H1 (cell line): ENCODE measurements around the gene EPN3. TPM values are rescaled to one million over a fixed set of nuclear protein-coding genes. Genes with fewer than 3 reads are reported as not detected.

ENCODE experiments used
- CTCF ChIA-PET: fragments of 300-600 bp; sonication (Branson Sonifier 250); formaldehyde crosslinking; loops from one replicate; lab custom pipeline; 2021; ENCODE audit not compliant: partially characterized antibody; lab: Charles Lee
- POLR2A ChIA-PET: fragments of 300-600 bp; sonication (Branson Sonifier 250); formaldehyde crosslinking; loops from one replicate; lab custom pipeline; 2021; ENCODE audit warnings: inconsistent platforms; ENCODE audit not compliant: partially characterized antibody; lab: Charles Lee
- DNase-seq, 2 experiments: peaks; one replicate each; pipeline versions ENCODE4 v3.0.0 to v3.0.0-alpha.2; 2010 to 2022; ENCODE audit warnings: low spot score in 2 of 2, low read depth in 1 of 2, mixed read lengths in 1 of 2
- FAIRE-seq: peaks from 2 replicates; lab custom pipeline; 2011; peaks lifted over from hg19 to GRCh38; lab: Jason Lieb, UNC
- H2AFZ ChIP-seq: 2 replicates; pipeline ENCODE4 v1.8.1; 2012; ENCODE audit warnings: low read length, inconsistent platforms
- H2AK5ac ChIP-seq: 2 replicates; pipeline ENCODE4 v1.6.1; 2013; ENCODE audit warnings: low read depth, low read length
- H2BK120ac ChIP-seq: replicated peaks from 2 replicates; pipeline ENCODE3; 2013; ENCODE audit warnings: low read depth, low read length, inconsistent platforms
- H2BK12ac ChIP-seq: 2 replicates; pipeline ENCODE4 v1.6.1; 2013; ENCODE audit warnings: low read depth, low read length
- H2BK15ac ChIP-seq: 2 replicates; pipeline ENCODE4 v1.6.1; 2013; ENCODE audit warnings: low read length
- H2BK20ac ChIP-seq: 2 replicates; pipeline ENCODE4 v1.6.1; 2013; ENCODE audit warnings: low read length
- H2BK5ac ChIP-seq: 2 replicates; pipeline ENCODE4 v1.6.1; 2013; ENCODE audit warnings: low read depth, low read length
- H3K14ac ChIP-seq: 2 replicates; pipeline ENCODE4 v1.6.1; 2013; ENCODE audit warnings: inconsistent platforms; ENCODE audit not compliant: insufficient read length
- H3K18ac ChIP-seq: 2 replicates; pipeline ENCODE4 v1.6.1; 2013; ENCODE audit warnings: low read length; ENCODE audit errors: extremely low read depth
- H3K23ac ChIP-seq: 2 replicates; pipeline ENCODE4 v1.6.1; 2013; ENCODE audit warnings: inconsistent platforms; ENCODE audit not compliant: insufficient read length
- H3K23me2 ChIP-seq: 2 replicates; pipeline ENCODE4 v1.6.1; 2013; ENCODE audit warnings: low read depth, low read length
- H3K27ac ChIP-seq: 2 replicates; pipeline ENCODE4 v1.6.1; 2011; ENCODE audit warnings: low read depth, low read length, inconsistent platforms
- H3K27me3 ChIP-seq, 4 experiments: replicated peaks in 1 of 4; 1 replicate in 1 of 4; 2 replicates in 3 of 4; pipeline versions ENCODE4 v1.6.1 to v1.8.1; 2011 to 2013; ENCODE audit warnings: low read length in 3 of 4, mild to moderate bottlenecking in 3 of 4, inconsistent platforms in 2 of 4, mixed read lengths in 2 of 4, moderate library complexity in 1 of 4; ENCODE audit not compliant: control insufficient read depth in 3 of 4, insufficient read depth in 3 of 4; ENCODE audit errors: extremely low read depth in 1 of 4
- H3K36me3 ChIP-seq, 4 experiments: 2 replicates each; pipeline versions ENCODE4 v1.6.1 to v1.8.1; 2011 to 2013; ENCODE audit warnings: mild to moderate bottlenecking in 4 of 4, low read length in 3 of 4, moderate library complexity in 2 of 4, control low read depth in 1 of 4, inconsistent platforms in 1 of 4; ENCODE audit not compliant: insufficient read depth in 4 of 4, control insufficient read depth in 2 of 4
- H3K4ac ChIP-seq: replicated peaks from 2 replicates; pipeline ENCODE3; 2013; ENCODE audit warnings: low read length, low read depth, mixed read lengths, inconsistent platforms; ENCODE audit not compliant: insufficient read length
- H3K4me1 ChIP-seq, 4 experiments: replicated peaks in 1 of 4; 1 replicate in 1 of 4; 2 replicates in 3 of 4; pipeline versions ENCODE4 v1.6.1 to v1.8.1; 2011 to 2013; ENCODE audit warnings: low read length in 3 of 4, inconsistent platforms in 2 of 4, mixed read lengths in 1 of 4; ENCODE audit not compliant: insufficient read depth in 4 of 4, control insufficient read depth in 3 of 4
- H3K4me2 ChIP-seq, 2 experiments: 2 replicates each; pipeline versions ENCODE4 v1.6.1 to v1.8.1; 2011 to 2013; ENCODE audit warnings: low read depth in 2 of 2, low read length in 2 of 2, control low read depth in 1 of 2, inconsistent platforms in 1 of 2, mild to moderate bottlenecking in 1 of 2; ENCODE audit not compliant: insufficient read depth in 1 of 2
- H3K4me3 ChIP-seq, 4 experiments: fragments of 200-600, 300-600 bp in 1 of 4; sonication (generic), shearing (Covaris generic), sonication (Bioruptor Twin) in 1 of 4; 2 replicates each; pipeline versions ENCODE4 v1.5.1 to v1.8.1; 2011 to 2016; ENCODE audit warnings: low read length in 4 of 4, low read depth in 3 of 4, control low read depth in 2 of 4, inconsistent platforms in 2 of 4, mild to moderate bottlenecking in 2 of 4, mixed read lengths in 1 of 4, moderate library complexity in 1 of 4; ENCODE audit not compliant: insufficient read depth in 2 of 4; ENCODE audit errors: extremely low read depth in 1 of 4
- H3K56ac ChIP-seq: replicated peaks from 2 replicates; pipeline ENCODE3; 2013; ENCODE audit warnings: low read depth, mild to moderate bottlenecking, mixed read lengths, low read length, inconsistent platforms; ENCODE audit not compliant: insufficient read length
- H3K79me1 ChIP-seq: 2 replicates; pipeline ENCODE4 v1.6.1; 2013; ENCODE audit warnings: low read depth, low read length, control low read depth
- H3K79me2 ChIP-seq, 2 experiments: 2 replicates each; pipeline versions ENCODE4 v1.6.1 to v1.8.1; 2012 to 2013; ENCODE audit warnings: low read length in 2 of 2, mild to moderate bottlenecking in 2 of 2, inconsistent platforms in 1 of 2; ENCODE audit not compliant: insufficient read depth in 2 of 2, control insufficient read depth in 1 of 2
- H3K9ac ChIP-seq, 4 experiments: replicated peaks in 1 of 4; 1 replicate in 1 of 4; 2 replicates in 3 of 4; pipeline versions ENCODE4 v1.6.1 to v1.8.1; 2011 to 2013; ENCODE audit warnings: low read depth in 3 of 4, low read length in 3 of 4, control low read depth in 2 of 4, mild to moderate bottlenecking in 2 of 4, moderate library complexity in 2 of 4, inconsistent platforms in 1 of 4; ENCODE audit errors: extremely low read depth in 1 of 4
- H3K9me3 ChIP-seq, 2 experiments: 2 replicates each; pipeline versions ENCODE4 v1.6.1 to v1.8.1; 2012 to 2013; ENCODE audit warnings: mild to moderate bottlenecking in 2 of 2, moderate library complexity in 2 of 2, control low read depth in 1 of 2, inconsistent platforms in 1 of 2, low read depth in 1 of 2, low read length in 1 of 2, mixed read lengths in 1 of 2; ENCODE audit not compliant: insufficient read depth in 2 of 2
- H4K20me1 ChIP-seq, 2 experiments: replicated peaks in 1 of 2; 2 replicates each; pipeline versions ENCODE3 to v1.8.1; 2011 to 2013; ENCODE audit warnings: inconsistent platforms in 2 of 2, low read length in 2 of 2, mild to moderate bottlenecking in 1 of 2; ENCODE audit not compliant: insufficient read depth in 2 of 2, control insufficient read depth in 1 of 2
- H4K5ac ChIP-seq: 2 replicates; pipeline ENCODE4 v1.6.1; 2013; ENCODE audit warnings: low read length, low read depth, mixed read lengths, inconsistent platforms; ENCODE audit not compliant: insufficient read length
- H4K8ac ChIP-seq: 2 replicates; pipeline ENCODE4 v1.8.0; 2013; ENCODE audit warnings: mild to moderate bottlenecking, moderate library complexity, low read length, inconsistent platforms; ENCODE audit not compliant: insufficient read depth; ENCODE audit errors: extremely low read depth
- H4K91ac ChIP-seq: replicated peaks from 2 replicates; pipeline ENCODE3; 2013; ENCODE audit warnings: low read length, mixed read lengths, inconsistent platforms; ENCODE audit not compliant: insufficient read length
- ASH2L ChIP-seq: fragments of 200-600, 300-600 bp; sonication (generic); IDR thresholded peaks from one replicate; pipeline ENCODE4 v1.7.1; 2017; ENCODE audit warnings: low read length
- BACH1 ChIP-seq: IDR thresholded peaks from 2 replicates; pipeline ENCODE4 v1.6.1; 2012; ENCODE audit warnings: low read length, improper control_type of control experiment
- CHD2 ChIP-seq: IDR thresholded peaks from 2 replicates; pipeline ENCODE4 v1.6.1; 2012; ENCODE audit warnings: low read length, improper control_type of control experiment
- KDM4A ChIP-seq: IDR thresholded peaks from one replicate; pipeline ENCODE4 v1.7.1; 2012; ENCODE audit warnings: low read depth, mild to moderate bottlenecking, moderate library complexity, low read length, inconsistent platforms; ENCODE audit not compliant: severe bottlenecking
- POLR2A ChIP-seq, 2 experiments: IDR thresholded peaks; 1 replicate in 1 of 2; 2 replicates in 1 of 2; pipeline ENCODE4 v1.6.1; 2011; ENCODE audit warnings: low read depth in 2 of 2, low read length in 2 of 2, mild to moderate bottlenecking in 2 of 2; ENCODE audit errors: control extremely low read depth in 1 of 2
- SIRT6 ChIP-seq: IDR thresholded peaks from one replicate; pipeline ENCODE4 v1.7.1; 2012; ENCODE audit warnings: low read length, inconsistent platforms
- SP2 ChIP-seq: IDR thresholded peaks from 2 replicates; pipeline ENCODE4 v1.6.1; 2012; ENCODE audit warnings: mild to moderate bottlenecking, low read length, inconsistent platforms
- SP4 ChIP-seq: IDR thresholded peaks from 2 replicates; pipeline ENCODE4 v1.6.1; 2012; ENCODE audit warnings: low read length, inconsistent platforms
- TBP ChIP-seq: IDR thresholded peaks from 2 replicates; pipeline ENCODE4 v1.6.1; 2011; ENCODE audit warnings: low read depth, low read length, improper control_type of control experiment
- TEAD4 ChIP-seq: IDR thresholded peaks from 2 replicates; pipeline ENCODE4 v1.6.1; 2012; ENCODE audit warnings: low read depth, low read length, inconsistent platforms, mixed read lengths
- WGBS, 2 experiments: shearing (Covaris generic) in 1 of 2; methylation state at CpG; one replicate each; pipeline versions ENCODE4 v1.1.6 to v1.1.7; 2013 to 2015; ENCODE audit warnings: low lambda C conversion rate in 2 of 2, mixed read lengths in 2 of 2, inconsistent platforms in 1 of 2, low coverage in 1 of 2, missing lambda C conversion rate in 1 of 2; ENCODE audit not compliant: insufficient replicate concordance in 2 of 2, insufficient coverage in 1 of 2, insufficient read length in 1 of 2; ENCODE audit errors: extremely low coverage in 1 of 2, missing lambda C conversion rate in 1 of 2; 5-methylcytosine and 5-hydroxymethylcytosine counted together
- polyA plus RNA-seq, 7 experiments: library from polyadenylated mRNA; depleted of rRNA in 3 of 7; stranded (reverse) in 5 of 7; unstranded in 2 of 7; fragments of >200 nt in 5 of 7; fragments of 200-250 nt in 2 of 7; gene quantifications; 1 replicate in 5 of 7; 2 replicates in 1 of 7; 4 replicates in 1 of 7; pipeline versions ENCODE4 v1.2.1 to v1.2.3, GENCODE V29; 2011 to 2013; ENCODE audit warnings: missing spikeins in 2 of 7, mixed read lengths in 2 of 7
- total RNA-seq: library from RNA; stranded (reverse); fragmentation: NEBNext Ultra II Directional; extraction: Animal tissue kit (Norgen Biotek cat#: 25700); gene quantifications from 2 replicates; pipeline ENCODE4 v1.2.1, GENCODE V29; 2021
- TF ChIP-seq, protein P1 (sequence below): IDR thresholded peaks from 2 replicates; pipeline ENCODE4 v1.6.1; 2012; ENCODE audit warnings: low read length, inconsistent platforms

Gene EPN3
- total and polyA plus RNA-seq, 2 of the 8 experiments (the other 6 are each of a cell fraction or from before 2014, with no cell fraction given), result 6.7 to 7.9 TPM

DNA sequence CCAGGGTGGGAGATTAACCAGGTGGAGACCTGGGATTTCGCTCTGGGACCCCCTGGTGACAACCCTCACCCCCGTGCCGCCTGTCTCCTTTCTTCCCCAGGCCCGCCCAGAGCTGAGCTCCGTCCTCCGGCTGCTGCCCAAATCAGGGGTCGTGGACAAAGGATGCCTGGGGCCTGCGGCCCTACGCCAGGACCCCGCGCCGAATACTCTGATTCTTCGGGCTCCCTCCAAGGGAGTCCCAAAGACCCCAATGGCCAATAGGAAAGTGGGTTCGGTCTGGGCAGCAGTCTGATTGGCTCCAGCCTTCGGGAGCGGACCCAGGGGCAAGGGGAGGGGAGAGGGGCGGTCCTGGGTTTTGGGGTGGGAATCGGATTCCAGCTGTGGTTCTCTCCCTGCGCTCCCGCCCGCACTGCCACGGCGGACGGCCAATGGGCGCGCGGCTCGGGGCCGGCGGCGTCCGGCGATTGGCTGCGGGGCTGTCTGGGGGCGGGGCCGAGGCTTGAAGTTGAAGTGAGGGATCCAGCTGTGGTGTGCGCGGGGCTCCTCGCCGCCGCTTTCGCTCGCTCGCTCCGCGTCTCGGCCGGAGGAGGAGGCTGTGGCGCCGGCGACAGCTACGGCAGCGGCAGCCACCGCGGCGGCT is 27.8 kb downstream of the EPN3 start, which contains the start of gene CACNA1G:
Gene CACNA1G, plus strand, starts transcription at position 531 of the 640 bp plus-strand sequence. CDS start 745 bp downstream, outside the sequence.
- no peak within 1 kb of the TSS; a peak in 1 of 7 replicates for H3K9ac ChIP-seq
- H4K8ac ChIP-seq, result peak within 1 kb of the TSS; percentile 89
- peaks cover 25 to 71% (median 63%) of the 10 kb centered on the region in 4 experiments for H3K27me3 ChIP-seq
- H3K18ac ChIP-seq, result peak within 1 kb of the TSS; percentile 83
- H2BK12ac ChIP-seq, result peak within 1 kb of the TSS; percentile 44; the same call in 1 of the 2 replicates
- H4K20me1 ChIP-seq, result peaks cover 4 to 7% of the 10 kb centered on the region in 2 experiments
- POLR2A ChIA-PET, result interaction anchor here (0.6 to 1.9 kb wide), 7 partner anchors 10 to 112 kb away, joined by 3 to 7 read pairs (median 5); partner anchors contain the start of gene SPATA20
- H3K4ac ChIP-seq, result peak within 1 kb of the TSS; percentile 2
- 1% methylated on average over 17 of the region's 56 CpGs; no CpG with 5 or more reads in 1 of the 2 experiments for WGBS, 2 experiments
- 0 out of 2 replicates have a peak within 1 kb of the TSS, but pooled peaks have one; percentile 34 for H2AFZ ChIP-seq
- no peak within 1 kb of the TSS for H2AK5ac ChIP-seq
- no peak within 1 kb of the TSS for H3K14ac ChIP-seq
- H3K4me2 ChIP-seq, result peak within 1 kb of the TSS; percentile 75 to 91
- H2BK20ac ChIP-seq, result no peak within 1 kb of the TSS
- H2BK15ac ChIP-seq, result no peak within 1 kb of the TSS; the same call in 1 of the 2 replicates
- H3K79me1 ChIP-seq, result no peaks in the 10 kb centered on the region
- no peak within 1 kb of the TSS for H3K27ac ChIP-seq
- H3K56ac ChIP-seq, result peak within 1 kb of the TSS; percentile 42
- no peak within 1 kb of the TSS for H4K91ac ChIP-seq
- H3K23ac ChIP-seq, result no peak within 1 kb of the TSS
- no peaks in the 10 kb centered on the region for H3K36me3 ChIP-seq
- peak; percentile 90 to 99 for DNase-seq
- H3K4me3 ChIP-seq, result peak within 1 kb of the TSS; percentile 35 to 63 (median 51)
- H2BK5ac ChIP-seq, result no peak within 1 kb of the TSS; the same call in 1 of the 2 replicates
- H4K5ac ChIP-seq, result no peak within 1 kb of the TSS
- CTCF ChIA-PET, result interaction anchor here (0.7 to 7.2 kb wide), 13 partner anchors 9 to 137 kb away, joined by 3 to 89 read pairs (median 4); no protein-coding TSS in a partner anchor
- H2BK120ac ChIP-seq, result no peak within 1 kb of the TSS
- peaks cover 0 to 33% (median 19%) of the 10 kb centered on the region in 4 experiments; a peak in 6 of 7 replicates for H3K4me1 ChIP-seq
- no peaks in the 10 kb centered on the region for H3K9me3 ChIP-seq
- peaks cover 17% of the 10 kb centered on the region; the same call in 1 of the 2 replicates for H3K23me2 ChIP-seq
- no peaks in the 10 kb centered on the region for H3K79me2 ChIP-seq
- peak; percentile 28 for FAIRE-seq
- TF ChIP-seq SP2 (peak; percentile 51; the same call in 1 of the 2 replicates), TEAD4 (0 out of 2 replicates have a peak, but pooled peaks have one; percentile 25), SIRT6 (no peak), KDM4A (peak; percentile 48), ASH2L (peak; percentile 51), TBP (peak; percentile 27; the same call in 1 of the 2 replicates), CHD2 (no peak; the same call in none of the 2 replicates), BACH1 (no peak), SP4 (peak; percentile 86; the same call in 1 of the 2 replicates), POLR2A (IDR thresholded peaks at IDR 0.05; ENCODE audit: control extremely low read depth in 1 of 2, low read depth in 2 of 2, low read length in 2 of 2) (peak in 1 of 2 experiments; percentile 48; a peak in 1 of 3 replicates)
- TF ChIP-seq, protein P1, sequence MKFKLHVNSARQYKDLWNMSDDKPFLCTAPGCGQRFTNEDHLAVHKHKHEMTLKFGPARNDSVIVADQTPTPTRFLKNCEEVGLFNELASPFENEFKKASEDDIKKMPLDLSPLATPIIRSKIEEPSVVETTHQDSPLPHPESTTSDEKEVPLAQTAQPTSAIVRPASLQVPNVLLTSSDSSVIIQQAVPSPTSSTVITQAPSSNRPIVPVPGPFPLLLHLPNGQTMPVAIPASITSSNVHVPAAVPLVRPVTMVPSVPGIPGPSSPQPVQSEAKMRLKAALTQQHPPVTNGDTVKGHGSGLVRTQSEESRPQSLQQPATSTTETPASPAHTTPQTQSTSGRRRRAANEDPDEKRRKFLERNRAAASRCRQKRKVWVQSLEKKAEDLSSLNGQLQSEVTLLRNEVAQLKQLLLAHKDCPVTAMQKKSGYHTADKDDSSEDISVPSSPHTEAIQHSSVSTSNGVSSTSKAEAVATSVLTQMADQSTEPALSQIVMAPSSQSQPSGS, result 0 out of 2 replicates have a peak, but pooled peaks have one; percentile 53
